HG03460 (cell line): Measurements from ENCODE around the gene VEGFB.

ENCODE experiments used
- ATAC-seq: cut with Tn5 transposase; IDR thresholded peaks from one replicate; pipeline ENCODE4 v1.9.1; 2021; ENCODE audit not compliant: unreplicated experiment

The VEGFB gene

GRCh38 chr11:64276653-64277431 lies 42.5 kb downstream of the VEGFB start:
- no peak for ATAC-seq

GRCh38 chr11:64278576-64279190 lies 44.3 kb downstream of the VEGFB start:
- no peak for ATAC-seq

- ATAC-seq = no peak
Observed at GRCh38 chr11:64281957-64282770, 47.8 kb downstream of the VEGFB start.

- no peak for ATAC-seq
Observed at GRCh38 chr11:64283092-64283491, 48.7 kb downstream of the VEGFB start.

GRCh38 chr11:64284048-64284961 lies 49.9 kb downstream of the VEGFB start, which contains the start of gene BAD:
BAD (minus strand) TSS chr11:64284665; CDS start chr11:64284368, 297 bp downstream.
- ATAC-seq = peak; percentile 63

GRCh38 chr11:64284962-64285884 lies 50.8 kb downstream of the VEGFB start, which contains the start of gene GPR137:
GPR137 (plus strand) TSS chr11:64285848; CDS start chr11:64286525, 677 bp downstream.
- peak; percentile 59 for ATAC-seq

GRCh38 chr11:64285885-64286800 lies 51.8 kb downstream of the VEGFB start:
- no peak for ATAC-seq

GRCh38 chr11:64286801-64287159 lies 52.4 kb downstream of the VEGFB start:
- ATAC-seq = no peak

- no peak for ATAC-seq
Observed at GRCh38 chr11:64287676-64288352, 53.4 kb downstream of the VEGFB start.

GRCh38 chr11:64288353-64288750 lies 54.0 kb downstream of the VEGFB start:
- no peak for ATAC-seq
